GM18867 (cell line): ENCODE results near the gene RGS9BP.
"Not testable (repeated sequence)": the region's sequence is repeated elsewhere in the genome, so short reads cannot be mapped to it uniquely, and the experiment has no call there.

Experiments
- ATAC-seq: cut with Tn5 transposase; IDR thresholded peaks from one replicate; pipeline ENCODE4 v1.9.1; 2021; ENCODE audit warnings: mild to moderate bottlenecking, moderate library complexity; ENCODE audit not compliant: unreplicated experiment

RGS9BP gene

GRCh38 chr19:32675720-32676185, at the start of gene RGS9BP:
Gene RGS9BP (plus strand): TSS chr19:32675848. CDS start chr19:32676264, 416 bp downstream.
- ATAC-seq = peak; percentile 34

DNA sequence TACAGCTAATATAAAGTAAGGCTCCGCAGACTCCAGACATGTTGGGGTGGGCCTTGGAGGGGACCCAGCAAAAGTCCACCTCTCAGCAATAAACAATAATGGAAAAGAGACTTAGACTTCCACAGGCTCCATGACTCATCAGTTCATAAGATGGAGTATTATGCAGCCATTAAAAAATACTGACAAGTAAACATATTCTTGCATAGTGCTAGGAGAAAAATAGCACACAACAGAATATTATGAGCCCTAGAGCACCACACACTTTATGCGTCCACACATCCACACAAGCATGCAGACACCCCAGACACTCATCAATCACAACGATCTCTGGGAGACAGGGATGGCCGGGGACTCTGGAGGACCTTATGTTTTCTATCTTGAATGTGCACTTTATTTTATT, 48.7 kb upstream of the RGS9BP start:
- ATAC-seq = no peak

GRCh38 chr19:32627714-32628270, 47.9 kb upstream of the RGS9BP start:
- no peak for ATAC-seq

DNA sequence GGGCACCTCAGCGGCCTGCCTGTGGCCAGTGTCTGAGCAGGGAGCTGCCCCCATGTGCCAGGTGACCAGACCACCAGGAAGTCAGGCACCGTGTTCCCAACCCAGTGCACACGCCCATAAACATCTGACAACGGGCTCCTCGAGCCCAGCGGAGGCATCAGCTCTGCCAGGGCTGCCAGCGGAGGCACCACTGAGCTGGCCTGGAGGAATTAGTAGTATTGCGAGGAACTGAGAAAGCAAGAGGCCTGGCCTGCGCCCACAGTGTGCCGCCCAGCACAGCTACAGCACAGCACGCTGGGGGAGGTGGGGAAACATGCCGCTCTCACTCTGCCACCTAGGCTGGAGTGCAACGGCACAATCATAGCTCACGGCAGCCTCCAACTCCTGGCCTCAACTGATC, 45.3 kb upstream of the RGS9BP start:
- ATAC-seq = no peak

- ATAC-seq = no peak
Measured at GRCh38 chr19:32631381-32631780, 44.3 kb upstream of the RGS9BP start.

DNA sequence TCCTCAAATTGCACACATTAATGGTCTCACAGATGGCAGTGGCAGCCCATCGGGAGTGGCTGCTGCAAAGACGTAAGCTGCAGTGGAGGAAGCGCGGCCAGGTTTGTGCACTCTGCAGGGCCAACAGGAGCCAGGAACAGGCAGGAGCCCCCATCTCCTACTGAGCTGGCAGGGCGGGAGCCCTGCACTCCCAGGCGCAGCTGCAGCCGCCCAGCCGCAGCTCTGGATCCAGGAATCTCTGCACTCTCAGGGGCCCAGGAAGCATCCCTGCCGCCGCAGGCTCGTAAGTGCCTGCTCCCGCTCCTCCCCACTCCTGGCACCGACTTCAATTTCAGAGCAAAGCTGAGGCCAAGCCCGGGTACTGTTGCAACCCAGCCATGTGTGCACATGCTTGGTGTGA, 38.2 kb upstream of the RGS9BP start:
- ATAC-seq = no peak

DNA sequence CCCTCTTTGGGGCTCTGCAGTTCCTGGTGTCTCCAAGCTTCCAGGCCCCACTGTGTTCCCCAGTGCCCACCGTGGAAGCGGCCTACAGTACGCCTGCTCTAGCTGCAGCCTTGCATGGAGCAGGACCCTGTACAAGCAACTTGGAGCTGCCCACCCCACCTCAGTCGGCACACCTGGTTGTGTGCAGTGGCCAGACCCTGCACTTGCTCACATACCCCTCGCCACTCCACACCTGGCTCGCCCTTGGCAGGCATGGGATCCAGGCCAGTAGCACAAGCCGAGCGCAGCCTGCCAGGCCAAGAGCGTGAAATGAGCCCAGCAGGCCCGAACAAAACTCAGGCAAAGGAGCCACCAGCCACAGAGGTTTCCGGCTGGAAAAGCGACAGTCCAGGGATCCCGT, 37.0 kb upstream of the RGS9BP start:
- no peak for ATAC-seq

- ATAC-seq = no peak
Measured at GRCh38 chr19:32642771-32643170, 32.9 kb upstream of the RGS9BP start.

GRCh38 chr19:32646556-32646955, 29.1 kb upstream of the RGS9BP start:
- no peak for ATAC-seq

- ATAC-seq = no peak
Measured at GRCh38 chr19:32647361-32647760, 28.3 kb upstream of the RGS9BP start.

GRCh38 chr19:32649751-32650150, 25.9 kb upstream of the RGS9BP start:
- ATAC-seq = no peak

- no peak for ATAC-seq
Measured at GRCh38 chr19:32650671-32651070, 25.0 kb upstream of the RGS9BP start.

DNA sequence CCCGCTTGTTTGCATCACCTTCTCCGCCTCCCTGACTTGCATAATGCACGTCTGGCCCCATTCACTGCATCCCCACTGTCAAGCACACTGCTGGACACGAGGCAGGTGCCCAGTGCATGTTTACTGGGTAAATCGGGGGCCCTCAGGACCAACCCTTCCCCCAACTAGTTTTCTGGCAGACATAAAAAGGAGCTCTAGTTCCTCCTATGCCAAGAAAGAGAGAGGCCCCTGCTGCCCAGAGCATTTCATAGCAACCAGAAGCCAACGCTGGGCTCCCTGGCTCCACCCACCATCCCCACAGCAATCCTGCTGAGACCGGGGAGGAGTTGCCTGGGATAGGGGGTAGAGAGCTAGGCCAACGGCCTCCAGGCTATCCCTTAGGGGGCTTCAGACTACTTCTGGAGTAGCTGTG, 23.9 kb upstream of the RGS9BP start:
- no peak for ATAC-seq

DNA sequence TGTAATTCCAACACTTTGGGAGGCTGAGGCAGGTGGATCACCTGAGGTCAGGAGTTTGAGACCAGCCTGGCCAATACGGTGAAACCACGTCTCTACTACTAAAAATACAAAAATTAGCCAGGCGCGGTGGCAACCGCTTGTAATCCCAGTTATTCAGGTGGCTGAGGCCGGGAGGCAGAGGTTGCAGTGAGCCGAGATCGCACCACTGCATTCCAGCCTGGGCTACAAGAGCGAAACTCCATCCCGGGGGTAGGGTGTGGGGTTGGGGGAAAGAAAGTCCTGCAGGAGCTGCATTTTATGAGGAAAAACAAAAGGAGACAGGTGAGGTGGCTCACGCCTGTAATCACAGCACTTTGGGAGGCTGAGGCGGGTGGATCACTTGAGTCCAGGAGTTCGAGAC, 23.3 kb upstream of the RGS9BP start:
- not testable (repeated sequence) for ATAC-seq

DNA sequence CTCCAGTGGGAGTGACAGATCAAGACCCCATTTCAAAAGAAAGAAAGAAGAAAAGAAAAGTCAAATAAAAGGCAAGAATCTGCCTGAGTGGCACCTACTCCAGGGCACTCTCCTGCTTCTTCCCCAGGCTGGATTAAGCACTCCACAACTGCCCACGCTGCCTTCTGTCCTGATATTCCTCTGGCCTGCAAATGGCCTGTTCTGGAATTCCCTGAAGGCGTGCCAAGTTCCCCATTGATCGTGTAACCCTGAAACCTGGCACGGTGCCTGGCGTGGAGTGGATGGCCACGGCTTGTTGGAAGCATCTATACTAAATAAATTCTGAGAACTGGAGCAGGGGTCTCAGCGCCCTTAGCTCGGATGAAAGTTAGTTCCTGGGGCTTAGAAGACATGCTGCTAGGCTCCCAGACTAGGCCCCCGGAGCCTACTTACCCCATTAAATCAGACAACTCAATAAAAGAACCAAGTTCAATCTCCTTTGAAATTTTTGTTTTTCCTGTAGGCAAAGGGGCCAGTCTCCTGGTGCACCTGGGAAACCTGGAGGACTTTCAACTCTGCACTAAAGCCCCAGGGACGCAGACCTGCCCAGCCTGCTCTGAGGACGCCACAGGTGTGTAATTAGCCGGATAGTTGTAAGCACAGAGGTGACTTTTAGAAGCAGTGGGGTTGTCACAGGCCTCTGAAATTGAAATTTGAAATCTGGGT, 22.6 kb upstream of the RGS9BP start:
- ATAC-seq = no peak

DNA sequence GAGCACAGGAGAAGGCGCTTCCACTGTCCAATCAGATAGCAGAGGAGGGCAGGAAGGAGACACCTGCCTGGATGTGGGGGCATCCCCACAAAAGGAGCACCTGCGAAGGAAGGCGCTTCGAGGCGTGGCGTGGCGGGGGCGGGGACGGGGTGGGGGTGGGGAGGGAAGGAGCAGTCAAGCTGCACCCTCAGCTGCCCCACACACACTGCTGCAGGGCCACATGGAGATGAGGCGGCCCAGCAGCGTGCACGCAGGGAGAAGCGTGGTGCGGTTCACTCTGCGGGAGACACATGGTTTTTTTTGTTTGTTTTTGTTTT, 22.1 kb upstream of the RGS9BP start:
- ATAC-seq = no peak

DNA sequence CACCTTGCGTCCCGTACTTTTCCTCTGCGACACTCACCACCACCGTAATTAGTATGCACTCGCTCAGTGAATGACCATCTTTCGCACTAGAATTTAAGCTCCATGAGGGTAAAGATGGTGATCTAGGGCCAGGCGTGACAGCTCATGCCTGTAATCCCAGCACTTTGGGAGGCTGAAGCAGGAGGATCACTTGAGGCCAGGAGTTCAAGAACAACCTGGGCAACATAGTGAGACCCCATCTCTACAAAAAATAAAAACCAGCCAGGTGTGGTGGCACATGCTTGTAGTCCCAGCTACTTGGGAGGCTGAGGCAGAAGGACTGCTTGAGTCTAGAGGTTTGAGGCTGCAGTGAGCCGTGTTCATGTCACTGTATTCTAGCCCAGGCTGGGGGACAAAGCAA, 19.3 kb upstream of the RGS9BP start:
- ATAC-seq = not testable (repeated sequence)

DNA sequence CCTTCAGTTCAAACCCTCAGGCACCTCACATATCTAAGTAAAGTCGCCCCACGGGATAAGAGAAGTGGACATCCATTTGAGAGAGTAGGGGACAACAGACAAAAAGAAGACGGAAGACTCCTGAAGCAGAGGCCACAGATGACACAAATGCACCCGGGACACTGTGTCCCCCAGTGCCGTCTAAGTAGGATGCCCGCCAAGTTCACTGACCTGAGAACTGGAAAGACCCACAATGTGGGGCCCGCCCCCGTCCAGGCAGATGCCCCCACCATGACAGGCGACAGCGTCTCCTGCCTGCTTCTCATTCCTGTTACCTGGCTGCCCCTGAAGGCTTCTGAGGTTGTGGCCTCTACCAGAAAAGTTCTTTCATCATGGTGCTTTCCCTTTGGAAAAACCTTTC, 17.6 kb upstream of the RGS9BP start:
- no peak for ATAC-seq

DNA sequence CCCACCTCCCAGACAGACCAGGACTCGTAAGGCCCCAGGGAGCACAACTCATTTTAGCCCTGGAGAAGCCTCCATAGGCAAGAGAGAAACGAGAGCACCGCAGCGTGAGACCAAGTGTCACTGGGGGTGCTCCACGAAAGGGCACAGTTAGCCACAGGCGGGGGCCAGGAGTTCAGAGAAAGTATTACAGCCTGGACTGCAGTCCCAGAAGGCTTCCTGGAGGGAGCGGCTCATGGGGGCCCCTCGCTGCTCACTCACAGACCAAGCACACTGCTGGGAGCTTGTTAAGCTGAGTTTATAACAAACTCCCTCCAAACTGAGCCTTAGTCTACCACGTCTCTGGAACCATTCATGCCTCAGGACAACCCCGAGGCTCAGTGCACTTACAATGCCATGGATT, 17.1 kb upstream of the RGS9BP start:
- no peak for ATAC-seq

- no peak for ATAC-seq
Measured at GRCh38 chr19:32661318-32661717, 14.3 kb upstream of the RGS9BP start.

GRCh38 chr19:32662186-32662585, 13.5 kb upstream of the RGS9BP start:
- no peak for ATAC-seq

- no peak for ATAC-seq
Measured at GRCh38 chr19:32666084-32666483, 9.6 kb upstream of the RGS9BP start.

- ATAC-seq = no peak
Measured at GRCh38 chr19:32669310-32669709, 6.3 kb upstream of the RGS9BP start.
